ENCODE data around the gene SLC25A11. TPM values are rescaled to one million over a fixed set of nuclear protein-coding genes. Genes with fewer than 3 reads are reported as not detected.

Gene SLC25A11
- total RNA-seq, 1 donor from 2014 or later: 36.8 TPM

DNA sequence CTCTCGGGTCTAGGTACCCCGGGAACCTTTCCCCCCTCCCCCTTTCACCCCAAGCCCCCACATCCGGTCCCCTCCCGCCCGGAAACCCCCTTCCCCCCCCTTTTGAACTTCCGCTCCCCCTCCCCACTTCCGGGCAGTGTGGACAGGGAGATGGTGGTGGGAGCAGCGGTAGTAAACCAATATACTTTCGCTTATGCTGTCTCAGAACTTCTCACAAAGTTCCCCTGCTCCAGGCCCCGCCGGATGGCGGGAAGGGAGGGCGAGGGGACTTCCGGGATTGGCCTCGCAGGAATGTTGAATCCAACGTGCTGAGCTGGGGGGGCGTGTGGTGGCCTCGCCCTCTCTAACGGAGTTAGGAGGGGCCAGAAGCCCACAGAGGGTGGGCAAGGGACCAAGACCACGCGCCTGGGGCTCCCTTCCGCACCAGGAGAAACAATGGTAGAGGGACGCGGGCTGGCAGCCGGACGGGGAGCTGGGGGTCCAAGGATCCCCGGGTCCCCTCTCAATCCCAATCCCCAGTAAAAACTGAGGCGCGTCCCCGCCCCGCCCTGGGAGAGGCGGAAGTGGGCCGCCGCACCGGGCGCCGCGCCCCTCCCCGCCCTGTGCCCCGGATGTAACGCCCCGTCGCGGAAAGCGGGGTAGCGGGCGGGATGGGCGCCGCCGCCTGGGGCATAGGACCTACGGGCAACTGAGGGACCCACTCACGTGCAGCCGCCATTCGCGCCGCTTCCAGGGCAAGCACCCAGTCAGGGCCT, 7.7 kb upstream of the SLC25A11 start:
- TF ChIP-seq, protein P1, sequence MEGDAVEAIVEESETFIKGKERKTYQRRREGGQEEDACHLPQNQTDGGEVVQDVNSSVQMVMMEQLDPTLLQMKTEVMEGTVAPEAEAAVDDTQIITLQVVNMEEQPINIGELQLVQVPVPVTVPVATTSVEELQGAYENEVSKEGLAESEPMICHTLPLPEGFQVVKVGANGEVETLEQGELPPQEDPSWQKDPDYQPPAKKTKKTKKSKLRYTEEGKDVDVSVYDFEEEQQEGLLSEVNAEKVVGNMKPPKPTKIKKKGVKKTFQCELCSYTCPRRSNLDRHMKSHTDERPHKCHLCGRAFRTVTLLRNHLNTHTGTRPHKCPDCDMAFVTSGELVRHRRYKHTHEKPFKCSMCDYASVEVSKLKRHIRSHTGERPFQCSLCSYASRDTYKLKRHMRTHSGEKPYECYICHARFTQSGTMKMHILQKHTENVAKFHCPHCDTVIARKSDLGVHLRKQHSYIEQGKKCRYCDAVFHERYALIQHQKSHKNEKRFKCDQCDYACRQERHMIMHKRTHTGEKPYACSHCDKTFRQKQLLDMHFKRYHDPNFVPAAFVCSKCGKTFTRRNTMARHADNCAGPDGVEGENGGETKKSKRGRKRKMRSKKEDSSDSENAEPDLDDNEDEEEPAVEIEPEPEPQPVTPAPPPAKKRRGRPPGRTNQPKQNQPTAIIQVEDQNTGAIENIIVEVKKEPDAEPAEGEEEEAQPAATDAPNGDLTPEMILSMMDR (IDR thresholded peaks at IDR 0.05; ENCODE audit: insufficient read depth, low read depth, low read length): no peak
- no peak for TF ChIP-seq EZH2 (IDR thresholded peaks at IDR 0.05; ENCODE audit: insufficient read depth, low read length)
- no peak for DNase-seq (ENCODE audit: low read depth)
- no peaks in the 10 kb centered on the region for H3K9me3 Mint-ChIP-seq (ENCODE audit: unreplicated experiment)
- no peaks in the 10 kb centered on the region for H3K9me3 ChIP-seq (ENCODE audit: insufficient read depth, low read depth, low read length)
- H3K4me3 ChIP-seq (ENCODE audit: insufficient read depth, low read depth, low read length): peak overlapping the region; percentile 82
- peak overlapping the region; percentile 78 for H3K27ac ChIP-seq (ENCODE audit: low read depth, low read length)
- peak overlapping the region; percentile 93 for H3K9ac ChIP-seq (ENCODE audit: low read length)
- H3K4me2 ChIP-seq (ENCODE audit: low read length): peak overlapping the region; percentile 99
- H3K27me3 ChIP-seq (ENCODE audit: insufficient read depth, low read length): no peaks in the 10 kb centered on the region
- H3K4me3 Mint-ChIP-seq (ENCODE audit: unreplicated experiment): peak overlapping the region; percentile 98
- peaks cover 32% of the 10 kb centered on the region for H3K4me1 ChIP-seq (ENCODE audit: insufficient read depth, low read length)
- H3K27ac Mint-ChIP-seq (ENCODE audit: unreplicated experiment): peak overlapping the region; percentile 80
- no peaks in the 10 kb centered on the region for H3K27me3 Mint-ChIP-seq (ENCODE audit: low read depth, unreplicated experiment)
- no peak overlapping the region for H2AFZ ChIP-seq (ENCODE audit: low read depth, low read length)
- H3K4me1 Mint-ChIP-seq (ENCODE audit: low read depth, unreplicated experiment): peaks cover 30% of the 10 kb centered on the region
- H3K36me3 ChIP-seq (ENCODE audit: insufficient read depth, low read length): peaks cover 33% of the 10 kb centered on the region
- H3K36me3 Mint-ChIP-seq (ENCODE audit: low read depth, unreplicated experiment): peaks cover 22% of the 10 kb centered on the region
- peaks cover 54% of the 10 kb centered on the region for H4K20me1 ChIP-seq (ENCODE audit: insufficient read depth, low read length)
- FAIRE-seq: no peak
- H3K79me2 ChIP-seq (ENCODE audit: insufficient read depth, low read length): peaks cover 58% of the 10 kb centered on the region

DNA sequence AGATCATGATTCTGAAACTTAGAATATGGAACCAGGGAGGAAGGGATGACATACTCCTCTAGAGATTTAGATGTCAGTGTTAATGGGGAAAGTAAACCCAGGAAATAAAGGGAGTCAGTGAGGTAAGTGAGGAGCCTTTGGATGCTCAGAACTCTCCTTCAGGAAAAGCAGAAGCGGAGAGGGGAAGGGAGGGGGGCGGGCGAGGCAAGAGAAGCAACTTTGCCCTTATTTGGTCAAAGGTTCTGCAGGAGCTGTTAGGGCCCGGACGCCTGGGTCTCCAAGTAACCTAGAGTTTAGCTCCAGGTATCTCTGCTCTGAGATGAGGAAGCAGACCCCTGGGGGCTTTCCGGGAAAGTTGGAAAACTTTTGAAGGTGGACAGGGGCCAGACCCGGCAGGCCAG, 7.2 kb upstream of the SLC25A11 start:
- H3K9me3 Mint-ChIP-seq (ENCODE audit: unreplicated experiment): no peaks in the 10 kb centered on the region

More for the DNA sequence above, 7.2 kb upstream of the SLC25A11 start:
- H4K20me1 ChIP-seq (ENCODE audit: insufficient read depth, low read length): peaks cover 59% of the 10 kb centered on the region
- TF ChIP-seq, protein P1 (IDR thresholded peaks at IDR 0.05; ENCODE audit: insufficient read depth, low read depth, low read length): no peak
- TF ChIP-seq EZH2 (IDR thresholded peaks at IDR 0.05; ENCODE audit: insufficient read depth, low read length): no peak
- peak overlapping the region; percentile 82 for H3K4me3 ChIP-seq (ENCODE audit: insufficient read depth, low read depth, low read length)
- H3K36me3 Mint-ChIP-seq (ENCODE audit: low read depth, unreplicated experiment): peaks cover 22% of the 10 kb centered on the region
- peaks cover 34% of the 10 kb centered on the region for H3K36me3 ChIP-seq (ENCODE audit: insufficient read depth, low read length)
- peak overlapping the region; percentile 98 for H3K4me3 Mint-ChIP-seq (ENCODE audit: unreplicated experiment)
- H3K27ac Mint-ChIP-seq (ENCODE audit: unreplicated experiment): peak overlapping the region; percentile 98
- H3K27me3 ChIP-seq (ENCODE audit: insufficient read depth, low read length): no peaks in the 10 kb centered on the region
- peaks cover 32% of the 10 kb centered on the region for H3K4me1 ChIP-seq (ENCODE audit: insufficient read depth, low read length)
- H3K4me2 ChIP-seq (ENCODE audit: low read length): peak overlapping the region; percentile 99
- H3K27ac ChIP-seq (ENCODE audit: low read depth, low read length): peak overlapping the region; percentile 27
- H3K9me3 ChIP-seq (ENCODE audit: insufficient read depth, low read depth, low read length): no peaks in the 10 kb centered on the region
- H3K4me1 Mint-ChIP-seq (ENCODE audit: low read depth, unreplicated experiment): peaks cover 35% of the 10 kb centered on the region
- no peaks in the 10 kb centered on the region for H3K27me3 Mint-ChIP-seq (ENCODE audit: low read depth, unreplicated experiment)
- peak overlapping the region; percentile 93 for H3K9ac ChIP-seq (ENCODE audit: low read length)
- H3K79me2 ChIP-seq (ENCODE audit: insufficient read depth, low read length): peaks cover 63% of the 10 kb centered on the region
- DNase-seq (ENCODE audit: low read depth) (no peak), FAIRE-seq (no peak)
- no peak overlapping the region for H2AFZ ChIP-seq (ENCODE audit: low read depth, low read length)

All from astrocyte (in vitro differentiated cells and primary cell).